Heart left ventricle (tissue), 16 donors: Measurements from ENCODE around the gene TMPO. TPM values are rescaled to one million over a fixed set of nuclear protein-coding genes. Genes with fewer than 3 reads are reported as not detected.
A peak's percentile ranks its signal among the peaks of the same experiment; 100 is the strongest.

Experiments
- ATAC-seq, 4 donors: fragments of 200-7000 bp; cut with Tn5 transposase; one replicate each; pipeline ENCODE4 v1.9.1; 2020 to 2022; ENCODE audit warnings: moderate library complexity in 4 of 4, mild to moderate bottlenecking in 3 of 4, moderate number of reproducible peaks in 1 of 4
- DNase-seq, 5 donors: peaks; one replicate each; pipeline ENCODE4 v3.0.0-alpha.2; 2020
- H3K27ac ChIP-seq, 12 donors: fragments of 200-600 bp; sonication (generic) in 4 of 12; one replicate each; pipeline versions ENCODE4 v1.5.0 to v1.8.0; 2016 to 2022; ENCODE audit warnings: mild to moderate bottlenecking in 2 of 12
- H3K27me3 ChIP-seq, 9 donors: fragments of 200-600 bp; sonication (generic) in 2 of 9; one replicate each; pipeline versions ENCODE4 v1.5.1 to v1.8.0; 2016 to 2022; ENCODE audit warnings: mild to moderate bottlenecking in 3 of 9
- H3K36me3 ChIP-seq, 9 donors: fragments of 200-600 bp; sonication (generic) in 2 of 9; one replicate each; pipeline versions ENCODE4 v1.5.0 to v1.8.0; 2018 to 2022; ENCODE audit warnings: mild to moderate bottlenecking in 2 of 9
- H3K4me1 ChIP-seq, 12 donors: fragments of 200-600 bp; sonication (generic) in 4 of 12; one replicate each; pipeline versions ENCODE4 v1.5.0 to v1.8.0; 2016 to 2022; ENCODE audit warnings: mild to moderate bottlenecking in 3 of 12
- H3K4me3 ChIP-seq, 12 donors: fragments of 200-600 bp; sonication (generic) in 4 of 12; one replicate each; pipeline versions ENCODE4 v1.5.0 to v1.8.0; 2017 to 2022; ENCODE audit warnings: mild to moderate bottlenecking in 9 of 12, moderate library complexity in 4 of 12
- H3K9me3 ChIP-seq, 12 donors: fragments of 200-600 bp; sonication (generic) in 4 of 12; one replicate each; pipeline versions ENCODE4 v1.5.0 to v1.8.0; 2016 to 2022; ENCODE audit warnings: mild to moderate bottlenecking in 1 of 12
- POLR2A ChIP-seq, 2 donors: fragments of 450-650 bp; IDR thresholded peaks; one replicate each; pipeline ENCODE4 v1.6.1; 2017; ENCODE audit warnings: antibody characterized with exemption in 2 of 2, mild to moderate bottlenecking in 2 of 2, moderate library complexity in 2 of 2
- WGBS, 4 donors: extraction: QIAGEN DNeasy Blood & Tissue Kit in 2 of 4; methylation state at CpG; one replicate each; pipeline versions ENCODE4 v1.1.5 to v1.1.7; 2013 to 2018; 5-methylcytosine and 5-hydroxymethylcytosine counted together
- intact Hi-C, 10 donors: fragments of 100-400 bp; cut with DNase I; formaldehyde crosslinking; loops; one replicate each; pipeline versions ENCODE4 v1.11.1 to v1.14.2; 2022
- long read RNA-seq, 3 donors: library from polyadenylated mRNA; unstranded; transcript quantifications; one replicate each; pipeline ENCODE4 v2.0.0, GENCODE V29; 2020 to 2021
- polyA plus RNA-seq, 2 donors: library from polyadenylated mRNA; stranded (reverse); fragments of 200-250 nt; gene quantifications; one replicate each; pipeline ENCODE4 v1.2.3, GENCODE V29; 2013
- total RNA-seq, 9 donors: library from RNA; depleted of rRNA in 2 of 9; stranded (reverse); fragments of >200 nt in 2 of 9; fragmentation: NEBNext Ultra II Directional in 3 of 9; extraction: Animal tissue kit (Norgen Biotek cat#: 25700) in 3 of 9; gene quantifications; one replicate each; pipeline versions ENCODE4 v1.1.0 to v1.2.4, GENCODE V29; 2016 to 2023
- TF ChIP-seq, protein P1 (sequence below), 12 donors: fragments of 200-600 bp; sonication (generic) in 4 of 12; IDR thresholded peaks; one replicate each; pipeline versions ENCODE4 v1.5.0 to v1.8.0; 2018 to 2022; ENCODE audit warnings: antibody characterized with exemption in 12 of 12, mild to moderate bottlenecking in 5 of 12
- donor health status: ischemic (EF 13 %, LVEDD 7.1; RV severe dilation, severe dysfunction).
- donor health status: healthy with polysubstance abuse.
- donor health status: DM: no; HTN: yes; CAD: no.
- donor health status: DM: no; HTN: no; CAD: no.
- donor health status: ischemic (EF 25% LVEDD 6.9; RV normal size, moderate dysfunction).
- donor health status: ischemic (EF 25% LVEDD 5.7; RV mildly dilated, moderate dysfunction).
- donor health status: healthy.
- donor health status: DM: yes; HTN: yes; CAD: no.
- donor health status: ischemic (EF 35%, LVEDD 5.7; RV mildly dilated, moderate dysfunction).
- donor health status: nonischemic (EF 11% LVEDD 7.7; RV severe dilation, severe dysfunction).
- donor health status: DM: yes; HTN: yes; CAD: no.
- donor health status: PGD.
- donor health status: ischemic (EF 29% LVEDD 5.4; RV normal size, mild dysfunction).
- donor health status: nonischemic (EF 23%, LVEDD 6.1; RV moderate dilation, normal function).

The TMPO gene, protein sequence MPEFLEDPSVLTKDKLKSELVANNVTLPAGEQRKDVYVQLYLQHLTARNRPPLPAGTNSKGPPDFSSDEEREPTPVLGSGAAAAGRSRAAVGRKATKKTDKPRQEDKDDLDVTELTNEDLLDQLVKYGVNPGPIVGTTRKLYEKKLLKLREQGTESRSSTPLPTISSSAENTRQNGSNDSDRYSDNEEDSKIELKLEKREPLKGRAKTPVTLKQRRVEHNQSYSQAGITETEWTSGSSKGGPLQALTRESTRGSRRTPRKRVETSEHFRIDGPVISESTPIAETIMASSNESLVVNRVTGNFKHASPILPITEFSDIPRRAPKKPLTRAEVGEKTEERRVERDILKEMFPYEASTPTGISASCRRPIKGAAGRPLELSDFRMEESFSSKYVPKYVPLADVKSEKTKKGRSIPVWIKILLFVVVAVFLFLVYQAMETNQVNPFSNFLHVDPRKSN
- 10 to 100 TPM; 11.2 to 30.5 (median 19.4) TPM for total RNA-seq
- 10 to 100 TPM; 11.4 to 16.5 TPM for polyA plus RNA-seq
- long read RNA-seq, donor 1, full-length matches to known transcripts, result 10 of 15 reads
- long read RNA-seq, donor 1, partial matches to known transcripts, result 1 of 15 reads
- long read RNA-seq, donor 1, other reads (novel, unspliced or antisense), result 4 of 15 reads
- long read RNA-seq, donor 2, full-length matches to known transcripts, result 16 of 21 reads
- long read RNA-seq, donor 2, partial matches to known transcripts, result 2 of 21 reads
- long read RNA-seq, donor 2, other reads (novel, unspliced or antisense), result 3 of 21 reads
- long read RNA-seq, donor 3, full-length matches to known transcripts, result 28 of 33 reads
- long read RNA-seq, donor 3, partial matches to known transcripts, result 2 of 33 reads
- long read RNA-seq, donor 3, other reads (novel, unspliced or antisense), result 3 of 33 reads

DNA sequence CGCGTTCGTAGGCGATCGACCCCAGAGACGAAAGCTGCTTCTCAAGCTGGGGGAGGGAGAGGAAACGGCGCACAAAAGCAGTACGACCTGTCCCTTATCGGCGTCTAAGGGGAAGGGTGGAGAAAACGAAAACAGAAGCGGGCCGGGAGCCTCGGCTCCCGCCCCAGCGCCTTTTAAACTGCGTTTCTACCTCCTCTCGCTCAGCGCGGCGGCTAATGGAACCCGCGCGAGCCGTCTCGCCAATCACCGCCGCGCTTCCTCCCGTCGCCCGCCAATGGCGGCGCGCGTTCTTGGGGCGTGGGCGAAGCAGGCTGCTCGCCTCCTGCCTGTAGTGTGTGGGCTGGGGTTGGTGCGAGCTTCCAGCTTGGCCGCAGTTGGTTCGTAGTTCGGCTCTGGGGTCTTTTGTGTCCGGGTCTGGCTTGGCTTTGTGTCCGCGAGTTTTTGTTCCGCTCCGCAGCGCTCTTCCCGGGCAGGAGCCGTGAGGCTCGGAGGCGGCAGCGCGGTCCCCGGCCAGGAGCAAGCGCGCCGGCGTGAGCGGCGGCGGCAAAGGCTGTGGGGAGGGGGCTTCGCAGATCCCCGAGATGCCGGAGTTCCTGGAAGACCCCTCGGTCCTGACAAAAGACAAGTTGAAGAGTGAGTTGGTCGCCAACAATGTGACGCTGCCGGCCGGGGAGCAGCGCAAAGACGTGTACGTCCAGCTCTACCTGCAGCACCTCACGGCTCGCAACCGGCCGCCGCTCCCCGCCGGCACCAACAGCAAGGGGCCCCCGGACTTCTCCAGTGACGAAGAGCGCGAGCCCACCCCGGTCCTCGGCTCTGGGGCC, at the start of gene TMPO:
TSS of gene TMPO (plus strand) at position 304 of the 824 bp plus-strand sequence. CDS start at position 582, 278 bp downstream.
- WGBS, 4 donors, result 0 to 1% (median 0%) methylated on average over 68 to 88 of the region's 88 CpGs
- Histone ChIP-seq H3K27me3 (no peaks in the 10 kb centered on the region), H3K4me3 (peak within 1 kb of the TSS; percentile 65 to 99 (median 96)), H3K27ac (peak within 1 kb of the TSS; percentile 89 to 98 (median 94)), H3K4me1 (peaks cover 0 to 48% (median 23%) of the 10 kb centered on the region in 12 donors), H3K9me3 (no peaks in the 10 kb centered on the region), H3K36me3 (no peaks in the 10 kb centered on the region)
- peak; percentile 90 to 95 (median 92) for DNase-seq
- intact Hi-C loops, result loop anchor here (1.0 to 5.0 kb wide), 7 partner anchors 11 to 93 kb away; partner anchors contain the start of gene SLC25A3 (in 1 of the 10)
- peak; percentile 52 to 95 for TF ChIP-seq POLR2A (IDR thresholded peaks at IDR 0.05)
- TF ChIP-seq, protein P1, sequence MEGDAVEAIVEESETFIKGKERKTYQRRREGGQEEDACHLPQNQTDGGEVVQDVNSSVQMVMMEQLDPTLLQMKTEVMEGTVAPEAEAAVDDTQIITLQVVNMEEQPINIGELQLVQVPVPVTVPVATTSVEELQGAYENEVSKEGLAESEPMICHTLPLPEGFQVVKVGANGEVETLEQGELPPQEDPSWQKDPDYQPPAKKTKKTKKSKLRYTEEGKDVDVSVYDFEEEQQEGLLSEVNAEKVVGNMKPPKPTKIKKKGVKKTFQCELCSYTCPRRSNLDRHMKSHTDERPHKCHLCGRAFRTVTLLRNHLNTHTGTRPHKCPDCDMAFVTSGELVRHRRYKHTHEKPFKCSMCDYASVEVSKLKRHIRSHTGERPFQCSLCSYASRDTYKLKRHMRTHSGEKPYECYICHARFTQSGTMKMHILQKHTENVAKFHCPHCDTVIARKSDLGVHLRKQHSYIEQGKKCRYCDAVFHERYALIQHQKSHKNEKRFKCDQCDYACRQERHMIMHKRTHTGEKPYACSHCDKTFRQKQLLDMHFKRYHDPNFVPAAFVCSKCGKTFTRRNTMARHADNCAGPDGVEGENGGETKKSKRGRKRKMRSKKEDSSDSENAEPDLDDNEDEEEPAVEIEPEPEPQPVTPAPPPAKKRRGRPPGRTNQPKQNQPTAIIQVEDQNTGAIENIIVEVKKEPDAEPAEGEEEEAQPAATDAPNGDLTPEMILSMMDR (IDR thresholded peaks at IDR 0.05), result peak in 2 of 12 donors; percentile 6 to 16
- peak; percentile 95 to 100 (median 100) for ATAC-seq

DNA sequence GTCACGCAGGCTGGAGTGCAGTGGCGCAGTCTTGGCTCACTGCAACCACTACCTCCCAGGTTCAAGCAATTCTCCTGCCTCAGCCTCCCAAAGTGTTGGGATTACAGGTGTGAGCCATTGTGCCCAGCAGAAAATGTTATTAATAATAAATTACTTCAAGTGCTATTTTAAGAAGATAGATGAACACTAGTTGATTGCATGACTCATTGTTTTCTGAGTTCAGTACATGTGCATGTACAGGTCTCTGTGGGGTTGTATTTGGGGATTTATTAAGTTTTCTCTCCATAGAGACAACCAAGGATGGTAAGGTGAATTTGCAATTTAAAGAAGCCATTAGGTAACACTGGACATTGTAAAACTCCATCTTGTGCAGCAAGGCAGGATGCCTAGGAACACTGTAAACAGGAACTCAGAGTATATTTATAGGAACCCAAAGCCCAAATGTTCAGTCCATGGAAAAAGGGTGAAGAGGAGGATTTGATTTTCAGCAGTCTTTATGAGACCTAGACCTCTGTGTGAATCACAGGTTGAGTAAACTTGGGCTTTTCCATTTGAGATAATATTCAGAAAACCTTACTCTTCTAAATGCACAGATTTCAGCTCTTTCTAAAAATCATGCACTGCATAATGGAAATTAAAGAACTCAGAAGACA, 49.3 kb upstream of the TMPO start:
- no peak for TF ChIP-seq POLR2A (IDR thresholded peaks at IDR 0.05)
- TF ChIP-seq, protein P1 (IDR thresholded peaks at IDR 0.05), result no peak
- no peak overlapping the region for H3K4me3 ChIP-seq
- ATAC-seq, result peak in 1 of 4 donors; percentile 29
- no peaks in the 10 kb centered on the region for H3K27me3 ChIP-seq
- H3K4me1 ChIP-seq, result peaks cover 0 to 26% (median 2%) of the 10 kb centered on the region in 12 donors
- WGBS, 4 donors, result 89 to 96% (median 92%) methylated on average over 2 of the region's 2 CpGs
- intact Hi-C loops, result no loop called here
- no peak for DNase-seq
- H3K27ac ChIP-seq, result no peak overlapping the region
- H3K9me3 ChIP-seq, result no peaks in the 10 kb centered on the region
- no peaks in the 10 kb centered on the region for H3K36me3 ChIP-seq

DNA sequence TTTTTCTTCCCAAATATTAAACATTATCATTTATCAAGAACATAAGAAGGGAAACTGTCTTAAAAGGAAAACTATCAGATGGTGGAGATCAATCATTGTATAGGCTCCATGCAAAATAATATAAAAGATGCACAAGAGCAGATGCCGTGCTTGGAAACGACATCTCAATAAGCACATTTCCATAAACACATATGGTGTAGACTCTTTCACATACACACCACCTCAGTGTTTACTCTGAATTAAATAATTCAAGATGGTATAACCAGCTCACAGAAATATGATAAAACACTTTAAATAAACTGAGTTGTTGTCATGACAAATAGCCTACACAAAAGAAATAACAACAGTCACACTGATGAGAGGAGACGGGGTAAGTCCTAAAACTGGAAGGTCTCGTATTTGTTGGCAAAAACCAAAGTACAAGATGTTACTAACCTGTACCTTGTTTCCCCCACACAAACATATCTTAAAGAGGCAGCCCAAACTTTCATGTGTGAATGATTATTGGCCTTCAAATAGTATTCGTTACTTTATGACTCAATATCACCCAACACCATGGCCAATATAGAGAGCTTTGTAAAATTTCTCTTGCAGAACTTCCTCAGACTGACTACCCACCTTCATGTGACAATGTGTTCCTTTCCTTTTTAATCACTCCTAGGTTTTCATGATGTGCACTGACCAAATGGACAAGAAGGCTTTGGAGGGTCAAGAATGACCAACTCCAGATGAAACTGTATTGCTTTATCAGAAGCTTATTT, 48.6 kb upstream of the TMPO start:
- no peak overlapping the region for H3K27ac ChIP-seq
- WGBS, 4 donors, result 86 to 94% (median 90%) methylated on average over 5 of the region's 5 CpGs
- no peaks in the 10 kb centered on the region for H3K27me3 ChIP-seq
- no peaks in the 10 kb centered on the region for H3K36me3 ChIP-seq
- intact Hi-C loops, result no loop called here
- H3K4me3 ChIP-seq, result no peak overlapping the region
- ATAC-seq, result no peak
- H3K9me3 ChIP-seq, result no peaks in the 10 kb centered on the region
- TF ChIP-seq POLR2A (IDR thresholded peaks at IDR 0.05), result no peak
- TF ChIP-seq, protein P1 (IDR thresholded peaks at IDR 0.05), result no peak
- DNase-seq, result no peak
- peaks cover 0 to 26% (median 2%) of the 10 kb centered on the region in 12 donors for H3K4me1 ChIP-seq
